Measurements from ENCODE around the gene TRPV4.
"Not testable (repeated sequence)": the region's sequence is repeated elsewhere in the genome, so short reads cannot be mapped to it uniquely, and the experiment has no call there.

Gene TRPV4

GRCh38 chr12:109860977-109861376 is 27.8 kb upstream of the TRPV4 start:
- no peak for DNase-seq (ENCODE audit: low read depth in 2 of 2)

GRCh38 chr12:109858764-109859163 is 25.6 kb upstream of the TRPV4 start:
- DNase-seq (ENCODE audit: low read depth in 2 of 2), result no peak

- no peak for DNase-seq (ENCODE audit: low read depth in 2 of 2)
These were observed 24.5 kb upstream of the TRPV4 start for GRCh38 chr12:109857715-109858114.

- no peak for DNase-seq (ENCODE audit: low read depth in 2 of 2)
These were observed 22.2 kb upstream of the TRPV4 start for GRCh38 chr12:109855377-109855776.

GRCh38 chr12:109850518-109850917 is 17.3 kb upstream of the TRPV4 start:
- not testable (repeated sequence) for DNase-seq (ENCODE audit: low read depth in 2 of 2)

- DNase-seq (ENCODE audit: low read depth in 2 of 2), result no peak
These were observed 14.0 kb upstream of the TRPV4 start for GRCh38 chr12:109847142-109847735.

GRCh38 chr12:109845824-109846205 is 12.6 kb upstream of the TRPV4 start:
- no peak for DNase-seq (ENCODE audit: low read depth in 2 of 2)

GRCh38 chr12:109844983-109845823 is 12.0 kb upstream of the TRPV4 start:
- DNase-seq (ENCODE audit: low read depth in 2 of 2), result peak; percentile 78 to 89

- no peak for DNase-seq (ENCODE audit: low read depth in 2 of 2)
These were observed 10.9 kb upstream of the TRPV4 start for GRCh38 chr12:109844091-109844490.

- no peak for DNase-seq (ENCODE audit: low read depth in 2 of 2)
These were observed 8.8 kb upstream of the TRPV4 start for GRCh38 chr12:109842021-109842420.

GRCh38 chr12:109841356-109841755 is 8.2 kb upstream of the TRPV4 start:
- no peak for DNase-seq (ENCODE audit: low read depth in 2 of 2)

DNA sequence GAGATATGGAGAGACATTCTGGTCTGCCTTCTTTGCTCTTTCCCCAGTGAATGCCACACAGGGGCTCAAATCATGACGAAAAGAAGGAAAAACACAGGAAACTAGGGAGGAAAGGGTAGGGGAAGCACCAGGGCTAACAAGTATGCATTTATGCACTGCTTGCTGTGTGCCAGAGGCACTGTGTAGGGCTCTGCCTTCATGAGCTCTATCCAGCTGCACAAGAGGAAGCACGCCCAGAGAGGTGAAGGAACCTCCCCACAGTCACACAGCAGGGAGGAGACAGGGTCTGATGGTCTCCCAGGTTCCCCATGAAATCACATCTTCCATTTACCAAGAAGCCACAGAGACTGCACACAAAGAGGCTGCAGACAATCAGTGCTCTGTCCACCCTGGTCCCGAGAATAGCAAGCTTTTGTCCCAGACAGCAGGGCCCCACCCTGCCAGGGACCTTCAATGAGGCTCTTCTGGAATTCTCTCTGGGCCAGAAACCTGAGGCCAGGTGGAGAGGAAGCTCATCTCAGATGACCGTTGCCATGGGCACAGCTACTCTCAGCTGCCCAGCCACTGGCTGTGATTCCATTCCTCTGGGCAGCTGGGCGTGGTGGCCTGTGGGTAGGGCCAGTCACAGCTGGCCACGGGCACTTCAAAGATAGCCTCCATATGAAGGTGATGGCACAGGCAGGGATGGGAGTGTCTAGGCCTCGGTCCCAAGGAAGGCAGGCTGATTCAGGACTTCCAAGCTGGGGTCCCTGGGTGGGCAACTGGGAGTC is 7.3 kb upstream of the TRPV4 start:
- no peak for DNase-seq (ENCODE audit: low read depth in 2 of 2)

GRCh38 chr12:109839444-109839843 is 6.2 kb upstream of the TRPV4 start:
- DNase-seq (ENCODE audit: low read depth in 2 of 2), result no peak

DNA sequence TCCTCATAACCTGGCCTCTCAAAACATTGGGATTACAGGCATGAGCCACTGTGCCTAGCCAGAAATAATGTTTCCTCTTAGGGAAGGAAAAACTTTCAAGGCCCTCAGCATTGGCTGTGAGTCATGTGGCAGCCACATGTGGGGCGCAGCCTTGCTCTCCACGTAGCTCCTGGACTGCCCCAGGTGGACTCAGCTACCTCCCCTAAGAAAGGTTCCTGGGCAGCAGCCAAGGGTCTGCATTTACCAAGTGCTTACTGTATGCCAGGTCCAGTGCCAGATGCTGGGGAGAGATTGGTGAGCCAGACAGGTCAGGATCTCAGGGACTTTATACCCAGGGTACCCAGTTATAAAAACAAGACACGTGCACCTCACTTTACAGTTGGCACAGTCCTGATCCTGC is 3.7 kb upstream of the TRPV4 start:
- DNase-seq (ENCODE audit: low read depth in 2 of 2), result no peak

- DNase-seq (ENCODE audit: low read depth in 2 of 2), result no peak
These were observed 2.6 kb upstream of the TRPV4 start for GRCh38 chr12:109835827-109836226.

- DNase-seq (ENCODE audit: low read depth in 2 of 2), result no peak
These were observed 474 bp downstream of the TRPV4 start for GRCh38 chr12:109832541-109833306.

- no peak for DNase-seq (ENCODE audit: low read depth in 2 of 2)
These were observed 1.3 kb downstream of the TRPV4 start for GRCh38 chr12:109831929-109832328.

- DNase-seq (ENCODE audit: low read depth in 2 of 2), result no peak
These were observed 1.8 kb downstream of the TRPV4 start for GRCh38 chr12:109831365-109831764.

DNA sequence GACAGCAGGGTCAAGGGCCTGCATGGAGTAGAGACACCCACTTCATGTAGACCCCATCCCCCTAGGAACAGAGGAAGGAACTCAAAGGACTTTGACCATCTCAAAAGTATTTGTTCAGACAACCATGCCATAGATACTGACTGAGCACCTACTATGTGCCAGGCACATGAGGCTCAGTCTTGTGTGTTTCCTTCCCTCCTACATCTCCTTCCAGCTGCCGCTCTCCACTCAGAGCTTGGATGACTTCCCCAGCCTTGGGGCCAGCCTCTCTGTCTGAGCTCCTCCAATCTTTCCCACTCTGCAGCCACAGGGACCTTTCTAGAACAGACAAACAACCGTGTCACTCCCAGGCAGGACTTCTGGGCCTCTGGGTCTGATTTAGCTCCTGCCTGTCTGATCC is 2.5 kb downstream of the TRPV4 start:
- DNase-seq (ENCODE audit: low read depth in 2 of 2), result no peak

GRCh38 chr12:109830267-109830666 is 2.9 kb downstream of the TRPV4 start:
- DNase-seq (ENCODE audit: low read depth in 2 of 2), result no peak

DNA sequence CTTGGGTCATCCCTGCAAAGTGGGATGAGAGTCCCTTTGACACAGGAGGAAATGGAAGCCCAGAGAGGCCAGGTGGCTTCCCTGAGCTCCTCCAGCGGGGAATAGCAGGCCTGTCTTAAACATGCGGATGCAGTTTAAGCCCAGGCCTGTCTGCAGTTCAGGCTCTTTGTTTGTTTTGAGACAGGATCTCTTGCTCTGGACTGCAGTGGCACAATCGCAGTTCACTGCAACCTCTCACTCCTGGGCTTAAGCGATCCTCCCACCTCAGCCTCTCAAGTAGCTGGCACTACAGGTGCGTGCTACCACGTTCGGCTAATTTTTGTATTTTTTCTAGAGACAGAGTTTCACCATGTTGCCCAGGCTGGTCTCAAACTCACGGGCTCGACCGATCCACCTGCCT is 3.5 kb downstream of the TRPV4 start:
- DNase-seq (ENCODE audit: low read depth in 2 of 2), result no peak

All from stimulated activated CD4-positive, alpha-beta T cell treated with anti-CD3 and anti-CD28 coated beads, Interleukin-12 subunit alpha, Interleukin-12 subunit beta, amount 100 ng/mL, for 24 hours (primary cell).